WTC11 (cell line): Measurements from ENCODE around the gene PPOX. TPM values are rescaled to one million over a fixed set of nuclear protein-coding genes. Genes with fewer than 3 reads are reported as not detected.

ENCODE experiments used
- ATAC-seq: fragments of 200-7000 bp; cut with Tn5 transposase; 2 replicates; pipeline ENCODE4 v1.10.0; 2021; ENCODE audit warnings: mild to moderate bottlenecking, moderate library complexity
- CTCF ChIA-PET: fragments of 300-600 bp; sonication (Branson Sonifier 250); formaldehyde crosslinking; loops from one replicate; lab custom pipeline; 2021; ENCODE audit warnings: antibody characterized with exemption; lab: Charles Lee
- POLR2A ChIA-PET: fragments of 350-600 bp; sonication (Branson Sonifier 250); formaldehyde crosslinking; loops from one replicate; lab custom pipeline; 2021; ENCODE audit warnings: antibody characterized with exemption; lab: Charles Lee
- DNase-seq: peaks from one replicate; pipeline ENCODE4 v3.0.0; 2021; ENCODE audit warnings: low spot score
- H3K27ac Mint-ChIP-seq: 2 replicates; pipeline ENCODE4 v1.8.0; 2021; ENCODE audit warnings: mixed read lengths
- H3K27me3 Mint-ChIP-seq: 2 replicates; pipeline ENCODE4 v1.8.0; 2021; ENCODE audit warnings: low read depth, mild to moderate bottlenecking, moderate library complexity, mixed read lengths
- H3K36me3 Mint-ChIP-seq: 2 replicates; pipeline ENCODE4 v1.8.0; 2021; ENCODE audit warnings: mixed read lengths
- H3K4me1 Mint-ChIP-seq: 2 replicates; pipeline ENCODE4 v1.8.0; 2022; ENCODE audit warnings: mixed read lengths
- H3K4me3 Mint-ChIP-seq: 2 replicates; pipeline ENCODE4 v1.8.0; 2021; ENCODE audit warnings: mild to moderate bottlenecking, moderate library complexity, mixed read lengths
- H3K9me3 Mint-ChIP-seq: 2 replicates; pipeline ENCODE4 v1.8.0; 2021; ENCODE audit warnings: mixed read lengths
- ATF1 ChIP-seq: sonication (generic); formaldehyde crosslinking; IDR thresholded peaks from 2 replicates; pipeline ENCODE4 v1.8.1; 2023; ENCODE audit warnings: mild to moderate bottlenecking, moderate library complexity, missing genetic modification reagents
- CBFB ChIP-seq: sonication (generic); formaldehyde crosslinking; IDR thresholded peaks from 2 replicates; pipeline ENCODE4 v1.8.1; 2022; ENCODE audit warnings: mild to moderate bottlenecking, low read depth, missing genetic modification reagents
- FOXJ3 ChIP-seq: sonication (generic); formaldehyde crosslinking; IDR thresholded peaks from 2 replicates; pipeline ENCODE4 v1.9.0; 2021; ENCODE audit warnings: missing genetic modification reagents, mild to moderate bottlenecking, borderline replicate concordance
- GABPB1 ChIP-seq: sonication (generic); formaldehyde crosslinking; IDR thresholded peaks from 2 replicates; pipeline ENCODE4 v1.8.1; 2023; ENCODE audit warnings: mild to moderate bottlenecking, missing genetic modification reagents
- GRHL2 ChIP-seq: fragments of 250-450 bp; sonication (Bioruptor Pico); IDR thresholded peaks from 2 replicates; pipeline ENCODE4 v1.8.0; 2022; ENCODE audit warnings: mild to moderate bottlenecking, moderate library complexity; ENCODE audit not compliant: insufficient replicate concordance, severe bottlenecking
- MXD4 ChIP-seq: fragments of 250-450 bp; sonication (Bioruptor Pico); IDR thresholded peaks from 2 replicates; pipeline ENCODE4 v1.8.0; 2021; ENCODE audit warnings: mild to moderate bottlenecking, moderate library complexity, borderline replicate concordance
- NFE2L1 ChIP-seq: sonication (generic); formaldehyde crosslinking; IDR thresholded peaks from 2 replicates; pipeline ENCODE4 v1.8.1; 2023; ENCODE audit warnings: missing genetic modification reagents
- NR1H2 ChIP-seq: sonication (generic); formaldehyde crosslinking; IDR thresholded peaks from 2 replicates; pipeline ENCODE4 v1.9.0; 2021; ENCODE audit warnings: mild to moderate bottlenecking, moderate library complexity, missing genetic modification reagents
- NR2C2 ChIP-seq: sonication (generic); formaldehyde crosslinking; IDR thresholded peaks from 2 replicates; pipeline ENCODE4 v1.8.0; 2022; ENCODE audit warnings: mild to moderate bottlenecking, missing genetic modification reagents
- NR3C1 ChIP-seq: sonication (generic); formaldehyde crosslinking; conservative IDR thresholded peaks from 2 replicates; pipeline ENCODE4 v1.8.1; 2023; ENCODE audit warnings: low read depth, mild to moderate bottlenecking, missing genetic modification reagents
- OVOL2 ChIP-seq: fragments of 250-450 bp; sonication (Bioruptor Pico); IDR thresholded peaks from 2 replicates; pipeline ENCODE4 v1.9.0; 2021; ENCODE audit warnings: mild to moderate bottlenecking, borderline replicate concordance
- PRDM15 ChIP-seq: sonication (generic); formaldehyde crosslinking; IDR thresholded peaks from 2 replicates; pipeline ENCODE4 v1.8.0; 2022; ENCODE audit warnings: missing genetic modification reagents
- ZNF671 ChIP-seq: fragments of 250-450 bp; sonication (Bioruptor Pico); IDR thresholded peaks from 2 replicates; pipeline ENCODE4 v1.8.0; 2021; ENCODE audit warnings: mild to moderate bottlenecking
- total RNA-seq: library from RNA; stranded (reverse); gene quantifications from 3 replicates; pipeline ENCODE4 v1.2.3, GENCODE V29; 2021
- TF ChIP-seq, protein P1 (sequence below): fragments of 250-450 bp; sonication (Bioruptor Pico); IDR thresholded peaks from 2 replicates; pipeline ENCODE4 v2.1.2; 2022; ENCODE audit warnings: mild to moderate bottlenecking, moderate library complexity
- TF ChIP-seq, protein P2 (sequence below): sonication (generic); formaldehyde crosslinking; IDR thresholded peaks from 2 replicates; pipeline ENCODE4 v1.8.1; 2023; ENCODE audit warnings: mild to moderate bottlenecking, missing genetic modification reagents

PPOX gene
- total RNA-seq, 1 experiment from 2014 or later = 44.8 TPM

- no peak for ATAC-seq
- CTCF ChIA-PET = interaction anchor here (1.0 to 2.5 kb wide), 7 partner anchors 8 to 204 kb away, joined by 3 to 41 read pairs (median 6); partner anchors contain the start of genes KLHDC9, PPOX and TOMM40L
- H3K36me3 Mint-ChIP-seq = peaks cover 22% of the 10 kb centered on the region
- H3K4me1 Mint-ChIP-seq = peaks cover 20% of the 10 kb centered on the region
- peak overlapping the region; percentile 100 for H3K27ac Mint-ChIP-seq
- H3K27me3 Mint-ChIP-seq = no peaks in the 10 kb centered on the region
- no peaks in the 10 kb centered on the region for H3K9me3 Mint-ChIP-seq
- H3K4me3 Mint-ChIP-seq = peak overlapping the region; percentile 97
- TF ChIP-seq, protein P1, sequence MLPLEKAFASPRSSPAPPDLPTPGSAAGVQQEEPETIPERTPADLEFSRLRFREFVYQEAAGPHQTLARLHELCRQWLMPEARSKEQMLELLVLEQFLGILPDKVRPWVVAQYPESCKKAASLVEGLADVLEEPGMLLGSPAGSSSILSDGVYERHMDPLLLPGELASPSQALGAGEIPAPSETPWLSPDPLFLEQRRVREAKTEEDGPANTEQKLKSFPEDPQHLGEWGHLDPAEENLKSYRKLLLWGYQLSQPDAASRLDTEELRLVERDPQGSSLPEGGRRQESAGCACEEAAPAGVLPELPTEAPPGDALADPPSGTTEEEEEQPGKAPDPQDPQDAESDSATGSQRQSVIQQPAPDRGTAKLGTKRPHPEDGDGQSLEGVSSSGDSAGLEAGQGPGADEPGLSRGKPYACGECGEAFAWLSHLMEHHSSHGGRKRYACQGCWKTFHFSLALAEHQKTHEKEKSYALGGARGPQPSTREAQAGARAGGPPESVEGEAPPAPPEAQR (CRISPR knock-in tag) = no peak
- TF ChIP-seq OVOL2 (CRISPR knock-in tag) (no peak), MXD4 (CRISPR knock-in tag) (no peak), NR2C2 (CRISPR knock-in tag) (no peak), ZNF671 (CRISPR knock-in tag) (no peak)
- TF ChIP-seq, protein P2, sequence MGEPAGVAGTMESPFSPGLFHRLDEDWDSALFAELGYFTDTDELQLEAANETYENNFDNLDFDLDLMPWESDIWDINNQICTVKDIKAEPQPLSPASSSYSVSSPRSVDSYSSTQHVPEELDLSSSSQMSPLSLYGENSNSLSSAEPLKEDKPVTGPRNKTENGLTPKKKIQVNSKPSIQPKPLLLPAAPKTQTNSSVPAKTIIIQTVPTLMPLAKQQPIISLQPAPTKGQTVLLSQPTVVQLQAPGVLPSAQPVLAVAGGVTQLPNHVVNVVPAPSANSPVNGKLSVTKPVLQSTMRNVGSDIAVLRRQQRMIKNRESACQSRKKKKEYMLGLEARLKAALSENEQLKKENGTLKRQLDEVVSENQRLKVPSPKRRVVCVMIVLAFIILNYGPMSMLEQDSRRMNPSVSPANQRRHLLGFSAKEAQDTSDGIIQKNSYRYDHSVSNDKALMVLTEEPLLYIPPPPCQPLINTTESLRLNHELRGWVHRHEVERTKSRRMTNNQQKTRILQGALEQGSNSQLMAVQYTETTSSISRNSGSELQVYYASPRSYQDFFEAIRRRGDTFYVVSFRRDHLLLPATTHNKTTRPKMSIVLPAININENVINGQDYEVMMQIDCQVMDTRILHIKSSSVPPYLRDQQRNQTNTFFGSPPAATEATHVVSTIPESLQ (CRISPR knock-in tag) = no peak
- TF ChIP-seq, all 79 proteins: peak for 0
- POLR2A ChIA-PET = interaction anchor here (1.5 to 1.7 kb wide), 2 partner anchors 21 to 24 kb away, joined by 3 to 9 read pairs; partner anchors contain the start of genes ADAMTS4 and UFC1
- DNase-seq = no peak
These were observed 11.7 kb downstream of the PPOX start for GRCh38 chr1:161177936-161178244.

GRCh38 chr1:161179698-161180097 lies 13.5 kb downstream of the PPOX start:
- TF ChIP-seq PRDM15 (no peak), CBFB (no peak), ATF1 (no peak), NFE2L1 (CRISPR knock-in tag) (no peak)
- Mint-ChIP-seq H3K36me3 (peaks cover 7% of the 10 kb centered on the region), H3K27me3 (no peaks in the 10 kb centered on the region; the same call in 1 of the 2 replicates), H3K4me1 (peaks cover 20% of the 10 kb centered on the region), H3K9me3 (no peaks in the 10 kb centered on the region), H3K4me3 (no peak overlapping the region), H3K27ac (no peak overlapping the region)
- ATAC-seq (no peak), DNase-seq (no peak)
- POLR2A ChIA-PET = no interaction called here
- CTCF ChIA-PET = interaction anchor here (0.6 to 1.1 kb wide), 4 partner anchors 22 to 1078 kb away, joined by 3 to 6 read pairs (median 5); partner anchors contain the start of gene NDUFS2

DNA sequence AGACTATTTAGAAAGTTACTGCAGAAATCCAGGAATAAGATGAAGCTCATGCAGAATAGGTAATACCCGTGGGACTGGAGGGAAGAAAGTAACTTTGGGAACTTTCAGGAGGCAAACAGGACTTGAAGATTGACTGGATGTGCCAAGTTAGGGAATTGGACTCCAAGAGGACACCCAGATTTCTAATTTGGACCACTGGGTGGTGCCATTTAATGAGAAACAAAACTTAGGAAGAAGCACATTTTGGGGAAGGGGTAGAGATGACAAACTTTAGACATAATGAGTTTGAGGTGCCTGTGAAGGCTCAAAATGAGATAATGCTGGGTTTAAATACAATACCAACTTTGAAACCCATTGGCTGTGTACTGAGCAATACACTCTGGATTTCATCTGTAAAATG lies 14.4 kb downstream of the PPOX start:
- ATAC-seq (no peak), DNase-seq (no peak)
- no peak for TF ChIP-seq GRHL2 (CRISPR knock-in tag)
- TF ChIP-seq NR1H2 (CRISPR knock-in tag) = no peak
- no peak for TF ChIP-seq NR3C1
- no peak for TF ChIP-seq GABPB1
- TF ChIP-seq FOXJ3 (CRISPR knock-in tag) = no peak
- H3K27ac Mint-ChIP-seq = no peak overlapping the region
- peaks cover 24% of the 10 kb centered on the region for H3K4me1 Mint-ChIP-seq
- ChIA-PET CTCF (interaction anchor here (0.9 to 2.5 kb wide), 3 partner anchors 11 to 259 kb away, joined by 4 to 7 read pairs (median 4); partner anchors contain the start of gene PPOX), POLR2A (no interaction called here)
- no peaks in the 10 kb centered on the region; the same call in 1 of the 2 replicates for H3K27me3 Mint-ChIP-seq
- no peaks in the 10 kb centered on the region for H3K9me3 Mint-ChIP-seq
- H3K4me3 Mint-ChIP-seq = no peak overlapping the region
- H3K36me3 Mint-ChIP-seq = 0 out of 2 replicates have a peak, but pooled peaks cover under 1% of the 10 kb centered on the region
